Measurements from ENCODE around the gene CRACR2A.

- TF ChIP-seq EZH2 (IDR thresholded peaks at IDR 0.05; ENCODE audit: borderline replicate concordance, low read length), result no peak
- TF ChIP-seq, protein P1, sequence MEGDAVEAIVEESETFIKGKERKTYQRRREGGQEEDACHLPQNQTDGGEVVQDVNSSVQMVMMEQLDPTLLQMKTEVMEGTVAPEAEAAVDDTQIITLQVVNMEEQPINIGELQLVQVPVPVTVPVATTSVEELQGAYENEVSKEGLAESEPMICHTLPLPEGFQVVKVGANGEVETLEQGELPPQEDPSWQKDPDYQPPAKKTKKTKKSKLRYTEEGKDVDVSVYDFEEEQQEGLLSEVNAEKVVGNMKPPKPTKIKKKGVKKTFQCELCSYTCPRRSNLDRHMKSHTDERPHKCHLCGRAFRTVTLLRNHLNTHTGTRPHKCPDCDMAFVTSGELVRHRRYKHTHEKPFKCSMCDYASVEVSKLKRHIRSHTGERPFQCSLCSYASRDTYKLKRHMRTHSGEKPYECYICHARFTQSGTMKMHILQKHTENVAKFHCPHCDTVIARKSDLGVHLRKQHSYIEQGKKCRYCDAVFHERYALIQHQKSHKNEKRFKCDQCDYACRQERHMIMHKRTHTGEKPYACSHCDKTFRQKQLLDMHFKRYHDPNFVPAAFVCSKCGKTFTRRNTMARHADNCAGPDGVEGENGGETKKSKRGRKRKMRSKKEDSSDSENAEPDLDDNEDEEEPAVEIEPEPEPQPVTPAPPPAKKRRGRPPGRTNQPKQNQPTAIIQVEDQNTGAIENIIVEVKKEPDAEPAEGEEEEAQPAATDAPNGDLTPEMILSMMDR (IDR thresholded peaks at IDR 0.05; ENCODE audit: low read length), result no peak
These were observed 85.4 kb downstream of the CRACR2A start for GRCh38 chr12:3667485-3667884.

All from OCI-LY1 (cell line).